PFSK-1 (cell line): ENCODE results near the gene KMT2B.

Experiments
- FOXP2 ChIP-seq: optimal IDR thresholded peaks from 2 replicates; pipeline ENCODE3; 2011; ENCODE audit warnings: borderline replicate concordance, control low read depth, inconsistent platforms; ENCODE audit not compliant: insufficient read depth; ENCODE audit errors: extremely low read length, extremely low read depth
- POLR2AphosphoS5 ChIP-seq: IDR thresholded peaks from 2 replicates; pipeline ENCODE4 v1.6.1; 2012; ENCODE audit warnings: low read depth, mild to moderate bottlenecking, control low read depth, low read length, moderate library complexity
- SIN3A ChIP-seq: IDR thresholded peaks from 2 replicates; pipeline ENCODE4 v1.6.1; 2012; ENCODE audit warnings: mild to moderate bottlenecking, low read length, moderate library complexity, borderline replicate concordance; ENCODE audit not compliant: insufficient read depth
- TAF1 ChIP-seq: IDR thresholded peaks from 2 replicates; pipeline ENCODE4 v1.6.1; 2012; ENCODE audit warnings: low read length, control low read depth, borderline replicate concordance; ENCODE audit not compliant: insufficient read depth
- TF ChIP-seq, protein P1 (sequence below), 2 experiments: IDR thresholded peaks; 2 replicates each; pipeline versions ENCODE4 v1.6.1 to v1.8.0; 2011 to 2012; ENCODE audit warnings: low read depth in 2 of 2, low read length in 2 of 2, control low read depth in 1 of 2, inconsistent platforms in 1 of 2, mild to moderate bottlenecking in 1 of 2, moderate library complexity in 1 of 2; ENCODE audit not compliant: insufficient read depth in 1 of 2

DNA sequence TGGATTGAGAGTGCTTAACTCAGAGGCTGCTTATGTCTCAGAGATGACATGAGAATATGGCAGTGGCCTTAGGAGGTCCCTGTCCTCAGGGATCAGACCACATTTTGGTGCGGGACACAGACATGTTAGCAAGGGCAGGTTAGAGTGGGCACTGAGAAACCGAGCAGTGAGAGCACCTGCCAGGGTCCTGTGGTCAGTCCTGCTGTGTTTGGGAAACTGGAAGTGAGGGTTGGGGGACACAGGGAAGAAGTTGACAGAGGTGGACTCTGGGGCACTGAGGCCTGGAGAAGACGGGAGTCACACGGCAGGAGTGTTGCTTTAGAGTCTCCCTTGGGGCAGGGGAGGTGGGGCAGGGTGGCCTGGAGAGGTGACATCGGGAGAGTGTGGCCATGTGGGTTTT, 17.1 kb downstream of the KMT2B start:
- TF ChIP-seq POLR2AphosphoS5 (no peak), FOXP2 (no peak), TAF1 (no peak), SIN3A (no peak)
- TF ChIP-seq, protein P1, sequence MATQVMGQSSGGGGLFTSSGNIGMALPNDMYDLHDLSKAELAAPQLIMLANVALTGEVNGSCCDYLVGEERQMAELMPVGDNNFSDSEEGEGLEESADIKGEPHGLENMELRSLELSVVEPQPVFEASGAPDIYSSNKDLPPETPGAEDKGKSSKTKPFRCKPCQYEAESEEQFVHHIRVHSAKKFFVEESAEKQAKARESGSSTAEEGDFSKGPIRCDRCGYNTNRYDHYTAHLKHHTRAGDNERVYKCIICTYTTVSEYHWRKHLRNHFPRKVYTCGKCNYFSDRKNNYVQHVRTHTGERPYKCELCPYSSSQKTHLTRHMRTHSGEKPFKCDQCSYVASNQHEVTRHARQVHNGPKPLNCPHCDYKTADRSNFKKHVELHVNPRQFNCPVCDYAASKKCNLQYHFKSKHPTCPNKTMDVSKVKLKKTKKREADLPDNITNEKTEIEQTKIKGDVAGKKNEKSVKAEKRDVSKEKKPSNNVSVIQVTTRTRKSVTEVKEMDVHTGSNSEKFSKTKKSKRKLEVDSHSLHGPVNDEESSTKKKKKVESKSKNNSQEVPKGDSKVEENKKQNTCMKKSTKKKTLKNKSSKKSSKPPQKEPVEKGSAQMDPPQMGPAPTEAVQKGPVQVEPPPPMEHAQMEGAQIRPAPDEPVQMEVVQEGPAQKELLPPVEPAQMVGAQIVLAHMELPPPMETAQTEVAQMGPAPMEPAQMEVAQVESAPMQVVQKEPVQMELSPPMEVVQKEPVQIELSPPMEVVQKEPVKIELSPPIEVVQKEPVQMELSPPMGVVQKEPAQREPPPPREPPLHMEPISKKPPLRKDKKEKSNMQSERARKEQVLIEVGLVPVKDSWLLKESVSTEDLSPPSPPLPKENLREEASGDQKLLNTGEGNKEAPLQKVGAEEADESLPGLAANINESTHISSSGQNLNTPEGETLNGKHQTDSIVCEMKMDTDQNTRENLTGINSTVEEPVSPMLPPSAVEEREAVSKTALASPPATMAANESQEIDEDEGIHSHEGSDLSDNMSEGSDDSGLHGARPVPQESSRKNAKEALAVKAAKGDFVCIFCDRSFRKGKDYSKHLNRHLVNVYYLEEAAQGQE (IDR thresholded peaks at IDR 0.05; ENCODE audit: insufficient read depth in 1 of 2, low read depth in 2 of 2, low read length in 2 of 2) = no peak
